ENCODE data around the gene BCL2. TPM values are rescaled to one million over a fixed set of nuclear protein-coding genes. Genes with fewer than 3 reads are reported as not detected.

Gene BCL2
- total RNA-seq, 4 donors from 2014 or later = 16.2 to 54.5 (median 20.7) TPM

- peak overlapping the region in 3 of 4 donors; percentile 16 to 73 (median 19) for H3K27ac ChIP-seq
- H3K9me3 ChIP-seq = no peaks in the 10 kb centered on the region
- no peaks in the 10 kb centered on the region for H3K36me3 ChIP-seq
- no peaks in the 10 kb centered on the region for H3K27me3 ChIP-seq
- DNase-seq = no peak
- H3K4me3 ChIP-seq = no peak overlapping the region
- peaks cover 0 to 23% (median 7%) of the 10 kb centered on the region in 4 donors for H3K4me1 ChIP-seq
- TF ChIP-seq CTCF (IDR thresholded peaks at IDR 0.05) (no peak), POLR2A (IDR thresholded peaks at IDR 0.05) (no peak)
Observed at GRCh38 chr18:63290821-63291200, 28.8 kb downstream of the BCL2 start.

GRCh38 chr18:63290166-63290820, 29.3 kb downstream of the BCL2 start:
- peak overlapping the region; percentile 2 to 73 (median 18) for H3K27ac ChIP-seq
- no peaks in the 10 kb centered on the region for H3K27me3 ChIP-seq
- no peak overlapping the region for H3K4me3 ChIP-seq
- no peak for TF ChIP-seq POLR2A (IDR thresholded peaks at IDR 0.05)
- no peak for TF ChIP-seq CTCF (IDR thresholded peaks at IDR 0.05)
- no peak for DNase-seq
- H3K4me1 ChIP-seq = peaks cover 0 to 23% (median 7%) of the 10 kb centered on the region in 4 donors
- no peaks in the 10 kb centered on the region for H3K36me3 ChIP-seq
- H3K9me3 ChIP-seq = no peaks in the 10 kb centered on the region

GRCh38 chr18:63288311-63288710, 31.3 kb downstream of the BCL2 start:
- no peak overlapping the region for H3K4me3 ChIP-seq
- H3K4me1 ChIP-seq = peaks cover 0 to 34% (median 12%) of the 10 kb centered on the region in 4 donors
- H3K9me3 ChIP-seq = no peaks in the 10 kb centered on the region
- H3K36me3 ChIP-seq = no peaks in the 10 kb centered on the region
- no peak for TF ChIP-seq POLR2A (IDR thresholded peaks at IDR 0.05)
- TF ChIP-seq CTCF (IDR thresholded peaks at IDR 0.05) = no peak
- DNase-seq = no peak
- H3K27ac ChIP-seq = peak overlapping the region in 2 of 4 donors; percentile 11 to 83
- no peaks in the 10 kb centered on the region for H3K27me3 ChIP-seq

- H3K4me3 ChIP-seq = no peak overlapping the region
- H3K36me3 ChIP-seq = no peaks in the 10 kb centered on the region
- H3K27ac ChIP-seq = peak overlapping the region in 3 of 4 donors; percentile 11 to 83 (median 25)
- no peaks in the 10 kb centered on the region for H3K27me3 ChIP-seq
- no peak for TF ChIP-seq CTCF (IDR thresholded peaks at IDR 0.05)
- TF ChIP-seq POLR2A (IDR thresholded peaks at IDR 0.05) = no peak
- H3K9me3 ChIP-seq = no peaks in the 10 kb centered on the region
- peaks cover 0 to 34% (median 9%) of the 10 kb centered on the region in 4 donors for H3K4me1 ChIP-seq
- no peak for DNase-seq
Observed at GRCh38 chr18:63287691-63288220, 31.8 kb downstream of the BCL2 start.

- peak overlapping the region in 2 of 4 donors; percentile 25 to 83 for H3K27ac ChIP-seq
- TF ChIP-seq CTCF (IDR thresholded peaks at IDR 0.05) = no peak
- TF ChIP-seq POLR2A (IDR thresholded peaks at IDR 0.05) = no peak
- H3K9me3 ChIP-seq = no peaks in the 10 kb centered on the region
- H3K4me1 ChIP-seq = peaks cover 0 to 31% (median 9%) of the 10 kb centered on the region in 4 donors
- no peak for DNase-seq
- H3K27me3 ChIP-seq = no peaks in the 10 kb centered on the region
- no peaks in the 10 kb centered on the region for H3K36me3 ChIP-seq
- H3K4me3 ChIP-seq = no peak overlapping the region
Observed at GRCh38 chr18:63286926-63287325, 32.6 kb downstream of the BCL2 start.

All from Peyer's patch (tissue), 4 donors.